ENCODE results near the gene DOLPP1.

DNA sequence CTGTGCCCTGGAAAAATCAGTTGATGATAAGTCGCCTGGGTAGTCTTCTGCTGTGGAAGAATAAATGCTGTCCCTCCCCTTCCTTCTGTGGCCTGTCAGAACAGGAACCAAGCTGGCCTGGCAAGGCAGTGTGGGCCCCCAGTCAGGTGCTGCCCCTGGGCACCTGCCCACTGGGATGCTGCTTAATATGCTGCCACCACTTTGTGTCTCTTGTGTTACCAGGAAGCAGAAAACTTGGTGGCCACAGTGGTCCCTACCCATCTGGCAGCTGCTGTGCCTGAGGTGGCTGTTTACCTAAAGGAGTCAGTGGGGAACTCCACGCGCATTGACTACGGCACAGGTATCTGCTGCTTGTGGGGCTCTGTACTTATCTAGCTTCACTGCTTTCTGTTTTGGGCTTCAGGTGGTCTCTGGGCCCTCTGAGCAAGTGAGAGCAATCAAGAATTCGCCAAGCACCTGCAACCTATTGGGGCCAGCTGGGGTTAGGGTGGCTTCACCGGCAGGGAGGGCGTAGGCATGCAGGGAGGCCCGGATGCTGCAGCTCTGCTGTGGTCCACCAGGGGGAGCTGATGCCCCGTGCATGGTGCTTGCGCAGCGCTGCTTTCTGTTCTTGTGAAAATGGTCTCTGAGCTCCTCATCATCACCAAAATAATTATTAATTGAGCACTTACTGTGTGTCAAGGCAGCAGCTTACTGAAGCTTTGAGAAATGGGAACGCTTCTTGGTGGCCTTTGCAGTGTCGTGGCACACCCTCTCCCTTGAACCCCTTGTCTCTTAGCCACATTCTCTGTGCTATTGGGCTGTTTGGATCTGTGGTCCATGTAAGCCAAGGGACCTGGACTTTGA, 50.6 kb downstream of the DOLPP1 start:
- no peak for TF ChIP-seq POLR2A (IDR thresholded peaks at IDR 0.05)
- TF ChIP-seq CTCF (IDR thresholded peaks at IDR 0.05): peak; percentile 92 to 97 (median 96)
